Fibroblast of lung (primary cell): ENCODE data around the gene TTC21B. TPM values are rescaled to one million over a fixed set of nuclear protein-coding genes. Genes with fewer than 3 reads are reported as not detected.

ENCODE experiments used
- DNase-seq, 2 donors: peaks; one replicate each; pipeline versions ENCODE4 v3.0.0 to v3.0.0-alpha.2; 2010; ENCODE audit warnings: low read depth in 2 of 2
- H2AFZ ChIP-seq: 2 replicates; pipeline ENCODE4 v1.5.1; 2012; ENCODE audit warnings: low read length, control low read depth, inconsistent platforms
- H3K27ac ChIP-seq: 2 replicates; pipeline ENCODE4 v1.5.1; 2011; ENCODE audit warnings: low read length, control low read depth; ENCODE audit not compliant: insufficient read depth
- H3K27me3 ChIP-seq: 2 replicates; pipeline ENCODE4 v1.5.1; 2011; ENCODE audit warnings: mild to moderate bottlenecking, low read length; ENCODE audit not compliant: control insufficient read depth, insufficient read depth
- H3K36me3 ChIP-seq: 2 replicates; pipeline ENCODE4 v1.5.1; 2011; ENCODE audit warnings: low read length; ENCODE audit not compliant: control insufficient read depth, insufficient read depth
- H3K4me1 ChIP-seq: 2 replicates; pipeline ENCODE4 v1.5.1; 2011; ENCODE audit warnings: low read length; ENCODE audit not compliant: control insufficient read depth, insufficient read depth; ENCODE audit errors: extremely low read depth
- H3K4me2 ChIP-seq: 2 replicates; pipeline ENCODE4 v1.5.1; 2011; ENCODE audit warnings: low read length, control low read depth; ENCODE audit not compliant: insufficient read depth; ENCODE audit errors: extremely low read depth
- H3K4me3 ChIP-seq, 4 experiments: fragments of 200-600 bp in 1 of 4; sonication (generic) in 1 of 4; replicated peaks in 1 of 4; 2 replicates each; pipeline ENCODE4 v1.5.1; 2011 to 2016; ENCODE audit warnings: low read length in 4 of 4, low read depth in 3 of 4, mild to moderate bottlenecking in 3 of 4, control low read depth in 2 of 4, inconsistent platforms in 1 of 4, mixed read lengths in 1 of 4; ENCODE audit not compliant: insufficient read depth in 1 of 4; ENCODE audit errors: control extremely low read depth in 1 of 4
- H3K79me2 ChIP-seq: 2 replicates; pipeline ENCODE4 v1.5.1; 2012; ENCODE audit warnings: mild to moderate bottlenecking, low read length, inconsistent platforms; ENCODE audit not compliant: control insufficient read depth, insufficient read depth
- H3K9ac ChIP-seq: 2 replicates; pipeline ENCODE4 v1.5.1; 2011; ENCODE audit warnings: mild to moderate bottlenecking, low read length, control low read depth; ENCODE audit not compliant: insufficient read depth
- H3K9me3 ChIP-seq: 2 replicates; pipeline ENCODE4 v1.5.1; 2012; ENCODE audit warnings: low read depth, low read length; ENCODE audit not compliant: control insufficient read depth, insufficient read depth
- H4K20me1 ChIP-seq: 2 replicates; pipeline ENCODE4 v1.5.1; 2011; ENCODE audit warnings: low read length; ENCODE audit not compliant: control insufficient read depth, insufficient read depth; ENCODE audit errors: extremely low read depth
- EZH2 ChIP-seq: IDR thresholded peaks from 2 replicates; pipeline ENCODE4 v1.5.1; 2012; ENCODE audit warnings: low read length, control low read depth, mild to moderate bottlenecking; ENCODE audit errors: missing control alignments
- polyA plus RNA-seq, 2 donors: library from polyadenylated mRNA; depleted of rRNA in 1 of 2; stranded (reverse) in 1 of 2; unstranded in 1 of 2; fragments of >200 nt; gene quantifications; 2 replicates each; pipeline ENCODE4 v1.2.1, GENCODE V29; 2011 to 2012; ENCODE audit warnings: missing spikeins in 1 of 2
- total RNA-seq: library from RNA; depleted of rRNA; stranded (reverse); fragments of >200 nt; gene quantifications from 2 replicates; pipeline ENCODE4 v1.2.1, GENCODE V29; 2014
- TF ChIP-seq, protein P1 (sequence below), 2 donors: IDR thresholded peaks in 1 of 2; conservative IDR thresholded peaks in 1 of 2; 1 replicate in 1 of 2; 2 replicates in 1 of 2; pipeline ENCODE4 v1.5.1; 2011 to 2012; ENCODE audit warnings: low read length in 2 of 2, control low read depth in 1 of 2, inconsistent platforms in 1 of 2, low read depth in 1 of 2, mild to moderate bottlenecking in 1 of 2

The TTC21B gene
- total and polyA plus RNA-seq, 2 donors (not counting 1 experiment from before 2014, with no cell fraction given), result 6.3 to 28.6 TPM

DNA sequence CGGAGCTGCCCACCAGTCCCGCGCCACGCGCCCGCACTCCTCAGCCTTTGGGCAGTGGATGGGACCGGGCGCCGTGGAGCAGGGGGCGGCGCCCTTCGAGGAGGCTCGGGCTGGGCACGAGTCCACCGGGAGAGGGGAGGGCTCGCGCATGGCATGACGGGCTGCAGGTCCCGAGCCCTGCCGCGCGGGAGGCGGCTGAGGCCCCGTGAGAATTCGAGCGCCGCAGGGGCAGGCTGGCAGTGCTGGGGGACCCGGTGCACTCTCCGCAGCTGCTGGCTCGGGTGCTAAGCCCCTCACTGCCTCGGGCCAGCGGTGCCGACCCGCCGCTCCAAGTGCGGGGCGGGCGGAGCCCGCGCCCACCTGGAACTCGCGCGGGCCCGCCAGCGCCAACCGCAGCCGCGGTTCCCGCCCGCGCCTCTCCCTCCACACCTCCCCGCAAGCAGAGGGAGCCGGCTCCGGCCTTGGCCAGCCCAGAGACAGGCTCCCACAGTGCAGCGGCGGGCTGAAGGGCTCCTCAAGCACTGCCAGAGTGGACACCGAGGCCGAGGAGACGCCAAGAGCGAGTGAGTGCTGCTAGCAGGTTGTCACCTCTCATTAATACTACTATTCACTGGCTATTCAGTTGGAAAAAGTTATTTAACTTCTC is 3.6 kb upstream of the TTC21B start:
- no peak for TF ChIP-seq EZH2
- TF ChIP-seq, protein P1, sequence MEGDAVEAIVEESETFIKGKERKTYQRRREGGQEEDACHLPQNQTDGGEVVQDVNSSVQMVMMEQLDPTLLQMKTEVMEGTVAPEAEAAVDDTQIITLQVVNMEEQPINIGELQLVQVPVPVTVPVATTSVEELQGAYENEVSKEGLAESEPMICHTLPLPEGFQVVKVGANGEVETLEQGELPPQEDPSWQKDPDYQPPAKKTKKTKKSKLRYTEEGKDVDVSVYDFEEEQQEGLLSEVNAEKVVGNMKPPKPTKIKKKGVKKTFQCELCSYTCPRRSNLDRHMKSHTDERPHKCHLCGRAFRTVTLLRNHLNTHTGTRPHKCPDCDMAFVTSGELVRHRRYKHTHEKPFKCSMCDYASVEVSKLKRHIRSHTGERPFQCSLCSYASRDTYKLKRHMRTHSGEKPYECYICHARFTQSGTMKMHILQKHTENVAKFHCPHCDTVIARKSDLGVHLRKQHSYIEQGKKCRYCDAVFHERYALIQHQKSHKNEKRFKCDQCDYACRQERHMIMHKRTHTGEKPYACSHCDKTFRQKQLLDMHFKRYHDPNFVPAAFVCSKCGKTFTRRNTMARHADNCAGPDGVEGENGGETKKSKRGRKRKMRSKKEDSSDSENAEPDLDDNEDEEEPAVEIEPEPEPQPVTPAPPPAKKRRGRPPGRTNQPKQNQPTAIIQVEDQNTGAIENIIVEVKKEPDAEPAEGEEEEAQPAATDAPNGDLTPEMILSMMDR (conservative IDR thresholded peaks at IDR 0.05 in 1 of 2, IDR thresholded peaks at IDR 0.05 in 1 of 2; ENCODE audit: low read depth in 1 of 2, low read length in 2 of 2), result no peak

DNA sequence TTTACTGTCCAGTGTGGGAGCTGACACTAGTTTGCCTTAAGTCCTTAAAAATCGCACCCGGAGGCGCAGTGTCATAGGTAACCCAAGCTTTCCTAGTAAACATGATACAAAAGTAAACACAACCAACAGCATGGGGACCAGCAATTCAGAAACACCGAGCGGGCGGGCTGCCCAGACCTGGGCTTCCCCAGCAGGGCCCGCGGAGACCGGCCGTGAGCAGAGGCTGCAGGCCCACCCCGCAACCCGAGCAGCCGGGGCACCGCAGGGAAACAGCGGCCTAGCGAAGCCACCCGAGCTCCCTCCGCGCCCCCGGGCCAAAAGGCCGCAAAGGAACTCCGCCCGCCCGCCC is 296 bp downstream of the TTC21B start:
- Histone ChIP-seq H3K27ac (peak overlapping the region; percentile 54), H3K4me3 (peak overlapping the region; percentile 70 to 88 (median 81)), H2AFZ (peak overlapping the region; percentile 70), H3K27me3 (no peaks in the 10 kb centered on the region), H4K20me1 (no peaks in the 10 kb centered on the region), H3K4me2 (peak overlapping the region; percentile 73), H3K79me2 (peaks cover 25% of the 10 kb centered on the region), H3K9me3 (no peaks in the 10 kb centered on the region), H3K9ac (peak overlapping the region; percentile 75), H3K36me3 (no peaks in the 10 kb centered on the region), H3K4me1 (no peaks in the 10 kb centered on the region)
- TF ChIP-seq, protein P1 (conservative IDR thresholded peaks at IDR 0.05 in 1 of 2, IDR thresholded peaks at IDR 0.05 in 1 of 2; ENCODE audit: low read depth in 1 of 2, low read length in 2 of 2), result no peak
- no peak for TF ChIP-seq EZH2
- DNase-seq, result no peak

More for the DNA sequence above, 3.6 kb upstream of the TTC21B start:
- Histone ChIP-seq H3K36me3 (no peaks in the 10 kb centered on the region), H3K4me2 (no peak overlapping the region), H3K4me3 (no peak overlapping the region), H3K9ac (no peak overlapping the region), H3K4me1 (no peaks in the 10 kb centered on the region), H3K9me3 (no peaks in the 10 kb centered on the region), H2AFZ (no peak overlapping the region), H3K27ac (no peak overlapping the region), H3K79me2 (peaks cover 10% of the 10 kb centered on the region), H4K20me1 (no peaks in the 10 kb centered on the region), H3K27me3 (no peaks in the 10 kb centered on the region)
- DNase-seq, result no peak

DNA sequence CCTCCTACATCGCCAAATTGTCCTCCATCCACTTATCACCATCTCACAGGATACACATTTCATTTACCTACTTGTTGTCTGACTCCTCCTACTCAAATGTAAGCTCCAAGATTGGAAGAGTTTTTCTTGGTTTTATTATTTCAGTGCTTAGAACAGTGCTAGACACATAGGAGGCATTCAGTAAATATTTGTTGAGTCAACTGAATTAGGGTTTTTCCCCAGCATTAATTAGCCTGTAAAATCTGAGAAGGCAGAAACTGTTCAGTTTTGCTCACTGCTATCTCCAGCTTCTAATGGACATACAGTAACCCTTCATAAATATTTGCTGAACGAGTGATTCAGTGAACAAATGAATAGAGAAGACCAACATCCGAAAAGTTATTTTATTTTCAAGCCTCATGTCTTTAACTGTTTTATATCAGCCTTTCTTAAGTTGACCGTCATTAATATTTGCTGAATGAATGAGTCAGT is 800 bp downstream of the TTC21B start:
- DNase-seq, result peak; percentile 9 to 12
- no peaks in the 10 kb centered on the region for H3K4me1 ChIP-seq
- H3K4me2 ChIP-seq, result peak overlapping the region; percentile 73
- peak overlapping the region; percentile 70 to 88 (median 81) for H3K4me3 ChIP-seq
- no peaks in the 10 kb centered on the region for H3K9me3 ChIP-seq
- H4K20me1 ChIP-seq, result no peaks in the 10 kb centered on the region
- no peak overlapping the region for H2AFZ ChIP-seq
- no peaks in the 10 kb centered on the region for H3K36me3 ChIP-seq
- H3K79me2 ChIP-seq, result peaks cover 25% of the 10 kb centered on the region
- no peaks in the 10 kb centered on the region for H3K27me3 ChIP-seq
- H3K27ac ChIP-seq, result no peak overlapping the region
- no peak for TF ChIP-seq EZH2
- TF ChIP-seq, protein P1 (conservative IDR thresholded peaks at IDR 0.05 in 1 of 2, IDR thresholded peaks at IDR 0.05 in 1 of 2; ENCODE audit: low read depth in 1 of 2, low read length in 2 of 2), result no peak
- H3K9ac ChIP-seq, result no peak overlapping the region
